WI38 (cell line): ENCODE measurements around the gene TTC28.

Source experiments
- H3K4me3 ChIP-seq: 2 replicates; pipeline ENCODE4 v1.5.1; 2011; ENCODE audit warnings: low read depth, mild to moderate bottlenecking, control low read depth, low read length
- TF ChIP-seq, protein P1 (sequence below): IDR thresholded peaks from 2 replicates; pipeline ENCODE4 v1.5.1; 2012; ENCODE audit warnings: low read depth, mild to moderate bottlenecking, control low read depth, low read length

TTC28 gene

DNA sequence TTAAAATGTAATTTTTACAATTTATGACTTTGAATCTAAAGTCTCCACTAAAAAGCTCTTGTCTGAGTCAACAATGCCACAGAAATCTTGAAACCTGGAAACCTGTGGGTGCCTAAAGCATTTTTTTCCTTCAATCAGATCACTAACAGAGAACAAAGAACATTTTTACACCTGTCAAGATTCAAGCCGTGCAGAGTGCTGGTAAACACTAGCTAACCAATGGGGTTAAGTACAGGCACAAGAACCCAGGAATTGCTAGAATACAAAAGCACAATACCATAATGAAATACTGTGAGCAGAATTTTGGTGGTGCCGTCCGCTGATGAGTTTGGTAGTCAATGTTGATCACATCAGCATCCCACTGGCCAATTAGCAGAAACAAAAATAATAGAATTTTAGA is 380.3 kb downstream of the TTC28 start:
- TF ChIP-seq, protein P1, sequence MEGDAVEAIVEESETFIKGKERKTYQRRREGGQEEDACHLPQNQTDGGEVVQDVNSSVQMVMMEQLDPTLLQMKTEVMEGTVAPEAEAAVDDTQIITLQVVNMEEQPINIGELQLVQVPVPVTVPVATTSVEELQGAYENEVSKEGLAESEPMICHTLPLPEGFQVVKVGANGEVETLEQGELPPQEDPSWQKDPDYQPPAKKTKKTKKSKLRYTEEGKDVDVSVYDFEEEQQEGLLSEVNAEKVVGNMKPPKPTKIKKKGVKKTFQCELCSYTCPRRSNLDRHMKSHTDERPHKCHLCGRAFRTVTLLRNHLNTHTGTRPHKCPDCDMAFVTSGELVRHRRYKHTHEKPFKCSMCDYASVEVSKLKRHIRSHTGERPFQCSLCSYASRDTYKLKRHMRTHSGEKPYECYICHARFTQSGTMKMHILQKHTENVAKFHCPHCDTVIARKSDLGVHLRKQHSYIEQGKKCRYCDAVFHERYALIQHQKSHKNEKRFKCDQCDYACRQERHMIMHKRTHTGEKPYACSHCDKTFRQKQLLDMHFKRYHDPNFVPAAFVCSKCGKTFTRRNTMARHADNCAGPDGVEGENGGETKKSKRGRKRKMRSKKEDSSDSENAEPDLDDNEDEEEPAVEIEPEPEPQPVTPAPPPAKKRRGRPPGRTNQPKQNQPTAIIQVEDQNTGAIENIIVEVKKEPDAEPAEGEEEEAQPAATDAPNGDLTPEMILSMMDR = no peak
- no peak overlapping the region for H3K4me3 ChIP-seq

DNA sequence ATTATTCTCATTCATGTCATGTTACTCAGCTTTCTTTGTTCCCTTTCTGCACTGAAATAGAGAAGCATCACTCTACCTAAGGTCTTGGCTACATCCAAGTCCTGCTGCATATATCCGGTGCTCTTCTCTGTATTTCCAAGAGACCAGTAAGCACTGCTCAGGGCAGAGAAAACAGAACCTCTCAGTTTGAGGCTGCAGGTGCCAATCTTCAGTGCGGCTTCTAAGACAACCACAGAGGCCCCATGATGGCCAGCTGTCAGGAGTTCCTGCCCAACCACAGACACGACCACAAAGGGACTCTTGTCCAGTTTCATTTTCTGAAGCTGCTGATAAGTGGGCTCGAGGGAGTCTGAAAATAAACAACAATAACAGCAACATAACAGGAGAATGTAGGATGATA is 382.1 kb downstream of the TTC28 start:
- TF ChIP-seq, protein P1 = no peak
- H3K4me3 ChIP-seq = no peak overlapping the region

DNA sequence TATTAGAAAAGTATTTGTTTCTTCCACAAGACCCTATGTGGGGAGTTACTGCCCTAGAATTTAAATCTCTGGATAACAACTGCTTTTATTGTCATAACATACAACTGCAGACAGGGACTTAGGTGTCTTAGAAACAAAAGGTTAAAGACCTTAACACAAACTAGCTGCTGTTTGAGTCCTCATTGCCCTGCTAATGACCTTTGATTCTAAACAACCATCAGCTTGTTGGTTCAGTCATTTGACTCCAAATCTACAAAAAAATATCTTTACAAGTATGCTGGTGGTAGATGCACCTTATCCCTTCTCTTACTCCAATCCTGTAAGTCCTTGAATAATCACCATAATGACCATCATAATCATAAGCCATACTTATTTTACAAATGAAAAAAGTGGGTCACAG is 383.2 kb downstream of the TTC28 start:
- H3K4me3 ChIP-seq = no peak overlapping the region
- TF ChIP-seq, protein P1 = no peak

DNA sequence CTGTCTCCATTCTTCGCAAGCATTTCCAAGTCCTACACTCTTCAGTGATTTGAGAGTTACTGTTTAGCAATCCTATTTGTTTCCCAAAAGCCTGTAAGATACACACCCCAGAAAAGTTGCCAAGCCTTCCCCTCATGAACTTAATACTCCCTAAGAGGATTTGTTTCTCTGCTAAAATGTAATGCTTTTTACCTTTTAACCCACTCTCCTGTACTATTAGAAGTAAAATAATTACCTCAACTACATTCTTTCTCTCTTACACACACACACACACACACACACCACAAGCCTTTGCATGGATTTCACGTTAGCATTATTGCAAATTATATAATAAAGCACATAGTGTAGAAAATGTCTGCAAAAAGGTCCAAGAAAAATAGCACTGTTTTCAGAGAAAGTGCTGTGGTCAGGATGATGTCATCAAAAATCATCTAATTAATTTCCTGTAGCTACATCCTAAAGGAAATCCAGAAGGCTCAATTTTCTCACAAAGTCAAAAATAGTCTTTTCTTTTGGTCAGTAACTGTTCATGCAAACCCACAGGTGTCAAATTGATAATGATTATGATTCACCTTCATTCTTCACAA is 396.5 kb downstream of the TTC28 start:
- TF ChIP-seq, protein P1 = no peak
- no peak overlapping the region for H3K4me3 ChIP-seq

DNA sequence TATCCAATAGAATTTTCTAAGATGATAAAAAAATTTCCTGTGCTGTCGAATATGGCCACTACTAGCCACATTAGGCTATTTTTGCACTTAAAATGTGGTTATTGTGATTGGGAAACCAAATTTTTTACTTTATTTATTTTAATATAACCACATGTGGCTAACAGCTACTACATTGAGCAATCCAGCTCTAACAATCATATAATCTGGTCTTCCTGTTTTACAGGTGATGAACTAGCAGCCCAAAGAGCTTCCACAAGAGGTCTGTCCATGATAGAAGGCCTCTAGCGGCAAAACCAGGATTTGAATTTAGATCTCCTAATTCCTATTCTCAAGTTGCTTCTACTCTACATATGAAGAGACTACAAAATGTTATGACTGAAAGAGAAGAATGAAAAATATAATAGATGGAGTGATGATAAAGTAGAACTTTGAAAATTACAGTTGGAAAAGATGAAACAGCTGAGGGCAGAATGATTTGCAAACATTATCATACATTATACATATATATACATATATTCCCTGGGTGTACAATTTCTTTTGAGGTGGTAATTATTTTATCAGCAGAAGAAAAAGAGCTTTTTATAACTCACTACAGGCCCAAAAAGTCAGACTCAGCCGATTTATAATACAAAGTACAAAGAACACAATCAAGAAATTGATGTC is 397.1 kb downstream of the TTC28 start:
- TF ChIP-seq, protein P1 = no peak
- H3K4me3 ChIP-seq = no peak overlapping the region

DNA sequence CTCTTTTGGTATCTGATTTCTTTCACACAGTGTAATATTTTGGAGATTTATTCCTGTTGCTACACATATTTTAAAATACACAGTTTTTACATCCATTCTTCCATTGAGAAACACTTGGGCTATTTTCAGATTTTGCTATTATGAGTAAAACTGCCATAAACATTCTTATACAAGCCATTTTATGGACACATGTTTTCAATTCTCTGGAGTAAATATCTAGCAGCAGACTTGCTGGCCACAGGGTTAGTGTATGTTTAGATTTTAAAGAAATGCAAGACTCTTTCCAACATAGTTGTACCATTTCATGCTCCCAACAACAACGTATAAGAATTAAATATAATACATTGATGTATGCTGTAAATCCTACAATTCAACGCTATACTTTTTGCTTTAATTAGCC is 399.8 kb downstream of the TTC28 start:
- H3K4me3 ChIP-seq = no peak overlapping the region
- TF ChIP-seq, protein P1 = no peak

DNA sequence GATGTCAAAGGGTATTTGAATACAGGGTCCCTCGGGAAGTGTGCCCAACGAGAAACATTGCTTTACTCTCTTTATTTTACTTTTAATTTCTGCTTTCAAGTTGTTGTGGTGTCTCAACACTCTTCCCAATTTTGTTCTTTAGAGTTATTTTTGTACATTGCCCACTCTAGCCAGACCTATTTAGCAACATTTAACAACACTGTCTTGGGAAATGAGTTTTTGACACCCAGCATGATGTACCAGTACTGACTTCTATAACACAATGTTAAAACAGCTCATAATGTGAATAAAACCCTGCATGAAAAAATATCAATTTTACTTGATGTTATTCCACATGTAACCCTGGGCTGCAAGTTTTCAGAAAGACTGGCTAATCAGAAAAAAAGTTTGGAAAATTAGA is 410.4 kb downstream of the TTC28 start:
- no peak overlapping the region for H3K4me3 ChIP-seq
- TF ChIP-seq, protein P1 = no peak
